Body of pancreas (tissue), 4 donors: Measurements from ENCODE around the gene DIP2B.

ENCODE experiments used
- POLR2A ChIP-seq, 3 donors: fragments of 450-650 bp; IDR thresholded peaks; one replicate each; pipeline ENCODE4 v1.6.1; 2016; ENCODE audit warnings: antibody characterized with exemption in 3 of 3, mild to moderate bottlenecking in 2 of 3
- TF ChIP-seq, protein P1 (sequence below), 7 experiments: fragments of 450-650 bp in 4 of 7; fragments of 200-600 bp in 3 of 7; sonication (generic) in 3 of 7; IDR thresholded peaks; one replicate each; pipeline ENCODE4 v1.5.1; 2016 to 2019; ENCODE audit warnings: antibody characterized with exemption in 7 of 7

DNA sequence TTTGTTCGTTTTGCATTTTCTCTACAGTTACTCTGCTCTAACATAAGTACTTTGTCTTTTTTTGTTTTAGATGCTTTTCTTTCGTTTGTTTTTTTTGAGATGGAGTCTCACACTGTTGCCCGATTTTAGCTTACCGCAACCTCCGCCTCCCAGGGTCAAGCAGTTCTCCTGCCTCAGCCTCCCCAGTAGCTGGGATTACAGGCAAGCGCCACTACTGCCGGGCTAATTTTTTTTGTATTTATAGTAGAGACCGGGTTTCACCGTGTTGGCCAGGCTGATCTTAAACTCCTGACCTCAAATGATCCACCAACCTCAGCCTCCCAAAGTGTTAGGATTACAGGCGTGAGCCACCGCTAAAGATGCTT is 2.7 kb downstream of the DIP2B start:
- TF ChIP-seq, protein P1, sequence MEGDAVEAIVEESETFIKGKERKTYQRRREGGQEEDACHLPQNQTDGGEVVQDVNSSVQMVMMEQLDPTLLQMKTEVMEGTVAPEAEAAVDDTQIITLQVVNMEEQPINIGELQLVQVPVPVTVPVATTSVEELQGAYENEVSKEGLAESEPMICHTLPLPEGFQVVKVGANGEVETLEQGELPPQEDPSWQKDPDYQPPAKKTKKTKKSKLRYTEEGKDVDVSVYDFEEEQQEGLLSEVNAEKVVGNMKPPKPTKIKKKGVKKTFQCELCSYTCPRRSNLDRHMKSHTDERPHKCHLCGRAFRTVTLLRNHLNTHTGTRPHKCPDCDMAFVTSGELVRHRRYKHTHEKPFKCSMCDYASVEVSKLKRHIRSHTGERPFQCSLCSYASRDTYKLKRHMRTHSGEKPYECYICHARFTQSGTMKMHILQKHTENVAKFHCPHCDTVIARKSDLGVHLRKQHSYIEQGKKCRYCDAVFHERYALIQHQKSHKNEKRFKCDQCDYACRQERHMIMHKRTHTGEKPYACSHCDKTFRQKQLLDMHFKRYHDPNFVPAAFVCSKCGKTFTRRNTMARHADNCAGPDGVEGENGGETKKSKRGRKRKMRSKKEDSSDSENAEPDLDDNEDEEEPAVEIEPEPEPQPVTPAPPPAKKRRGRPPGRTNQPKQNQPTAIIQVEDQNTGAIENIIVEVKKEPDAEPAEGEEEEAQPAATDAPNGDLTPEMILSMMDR (IDR thresholded peaks at IDR 0.05): no peak
- no peak for TF ChIP-seq POLR2A (IDR thresholded peaks at IDR 0.05)
